NCI-H128 (cell line): ENCODE data around the gene PRADC1.

Experiments
- DNase-seq: peaks from one replicate; lab custom pipeline; 2025; ENCODE audit not compliant: unreplicated experiment; lab: John Stamatoyannopoulos, UW

Gene PRADC1

DNA sequence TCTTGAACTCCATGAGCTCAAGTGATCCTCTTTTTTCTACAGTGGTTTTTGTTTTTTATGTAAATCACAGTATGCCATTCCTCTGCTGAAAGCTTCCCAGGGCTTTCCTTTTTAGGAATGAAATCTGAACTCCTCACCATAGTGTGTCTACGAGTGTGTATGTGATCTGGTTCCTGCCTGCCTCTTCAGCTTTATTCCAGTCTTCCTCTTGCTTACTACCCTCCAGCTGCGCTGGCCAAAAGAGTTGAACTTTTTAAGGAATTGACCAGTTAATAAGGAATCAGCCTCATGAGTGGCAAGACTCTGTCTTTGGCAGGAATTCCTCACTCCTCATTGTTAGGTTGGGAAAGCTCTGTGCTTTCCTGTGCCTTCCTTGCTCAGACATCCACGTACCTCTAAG is 5.1 kb upstream of the PRADC1 start:
- no peak for DNase-seq

DNA sequence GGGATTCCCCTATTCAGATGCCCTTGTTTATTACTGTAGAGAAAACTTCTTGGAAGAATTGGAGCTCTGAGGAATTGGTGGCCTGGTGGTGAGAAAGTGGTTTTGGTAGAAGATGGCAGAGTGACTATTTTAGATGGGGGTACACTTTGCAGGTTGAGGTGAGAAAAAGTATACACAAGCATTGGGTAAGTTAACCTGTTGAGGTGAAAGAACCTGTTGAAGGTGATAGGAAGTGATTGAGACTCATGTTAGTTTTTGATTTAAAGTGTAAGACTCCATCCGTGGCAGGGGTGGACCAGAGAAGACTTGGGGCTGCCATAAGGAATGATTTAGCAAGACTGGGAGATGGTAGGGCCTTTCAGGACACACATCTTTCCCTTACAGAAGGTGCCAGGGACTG is 4.1 kb upstream of the PRADC1 start:
- no peak for DNase-seq

DNA sequence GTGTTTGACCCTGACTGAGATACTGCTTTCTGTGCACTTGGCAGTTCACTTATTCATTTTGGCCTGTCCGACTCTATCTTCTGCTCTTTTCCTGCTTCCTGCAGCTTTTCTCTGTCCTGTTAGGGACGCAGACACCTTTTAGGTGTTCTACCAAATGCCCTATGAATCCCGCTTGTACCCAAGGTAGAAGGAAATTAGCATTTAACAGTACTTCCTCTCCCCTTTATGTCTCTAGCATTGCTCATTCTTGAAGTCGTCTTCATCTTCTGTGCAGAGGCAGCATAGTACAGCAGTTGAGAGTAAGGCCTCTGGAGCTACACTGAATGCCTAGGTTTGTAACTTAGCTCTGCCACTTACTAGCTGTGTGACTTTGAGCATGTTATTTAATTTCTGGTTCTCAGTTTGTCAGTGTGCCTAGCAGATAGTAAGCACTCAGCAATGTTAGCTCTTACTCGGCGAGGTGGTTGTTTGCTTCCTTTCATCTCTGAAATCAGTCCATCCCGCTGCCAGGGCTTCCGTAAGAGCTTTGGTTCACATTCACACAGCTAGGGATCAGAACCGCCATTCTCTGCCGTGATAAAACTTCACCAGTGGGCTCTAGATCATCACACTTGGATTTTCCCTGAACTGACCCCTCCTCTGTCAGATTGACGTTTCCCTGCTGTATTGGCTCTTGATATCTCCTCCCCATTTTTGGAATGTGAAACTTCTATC is 2.4 kb upstream of the PRADC1 start:
- no peak for DNase-seq

DNA sequence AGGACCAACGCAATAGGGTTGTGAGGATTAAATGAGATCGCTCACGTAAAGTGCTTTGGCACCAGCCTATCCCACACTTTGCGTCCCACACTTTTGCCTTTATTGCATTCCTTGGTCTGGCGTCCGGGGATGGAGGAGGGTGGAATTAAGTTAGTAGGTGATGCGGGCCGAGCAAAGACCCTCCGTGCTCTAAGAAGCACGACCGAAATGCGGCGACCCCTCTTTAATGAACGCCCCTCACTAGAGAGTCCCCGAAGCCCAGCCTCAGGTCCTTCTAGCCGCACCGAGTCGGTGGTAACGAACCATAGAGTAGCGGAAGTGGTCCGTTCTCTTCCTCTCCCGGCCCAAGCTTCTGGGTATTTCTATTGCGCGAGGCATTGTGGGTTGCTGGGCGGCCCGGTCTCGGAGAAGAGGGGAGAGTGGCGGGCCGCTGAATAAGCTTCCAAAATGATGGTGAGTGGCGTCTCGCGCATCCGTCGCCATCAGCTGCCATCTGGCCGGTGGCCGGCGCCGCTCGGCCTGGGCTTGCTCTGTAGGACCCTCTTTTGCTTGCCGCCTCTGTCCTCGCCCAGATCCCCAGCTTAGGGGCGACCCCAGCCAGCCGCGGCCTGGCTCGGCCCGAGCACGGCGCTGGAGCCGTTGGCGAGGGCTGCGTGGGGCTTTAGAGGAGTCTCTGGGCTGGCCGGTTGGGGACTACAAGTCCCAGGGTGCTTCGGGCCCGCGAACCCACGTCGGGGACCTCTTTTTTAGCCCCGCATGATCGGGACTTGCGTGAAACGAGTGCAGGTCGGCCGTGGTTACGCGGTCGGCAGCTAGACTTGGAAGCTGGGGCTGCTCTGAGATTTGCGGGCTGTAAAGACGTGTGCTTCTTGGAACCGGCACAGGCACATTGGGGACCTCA is 1.1 kb upstream of the PRADC1 start, which contains the start of gene CCT7:
Gene CCT7, plus strand, starts transcription at position 377 of the 901 bp plus-strand sequence. Its CDS starts 71 bp downstream, at position 448.
- DNase-seq: peak; percentile 86

DNA sequence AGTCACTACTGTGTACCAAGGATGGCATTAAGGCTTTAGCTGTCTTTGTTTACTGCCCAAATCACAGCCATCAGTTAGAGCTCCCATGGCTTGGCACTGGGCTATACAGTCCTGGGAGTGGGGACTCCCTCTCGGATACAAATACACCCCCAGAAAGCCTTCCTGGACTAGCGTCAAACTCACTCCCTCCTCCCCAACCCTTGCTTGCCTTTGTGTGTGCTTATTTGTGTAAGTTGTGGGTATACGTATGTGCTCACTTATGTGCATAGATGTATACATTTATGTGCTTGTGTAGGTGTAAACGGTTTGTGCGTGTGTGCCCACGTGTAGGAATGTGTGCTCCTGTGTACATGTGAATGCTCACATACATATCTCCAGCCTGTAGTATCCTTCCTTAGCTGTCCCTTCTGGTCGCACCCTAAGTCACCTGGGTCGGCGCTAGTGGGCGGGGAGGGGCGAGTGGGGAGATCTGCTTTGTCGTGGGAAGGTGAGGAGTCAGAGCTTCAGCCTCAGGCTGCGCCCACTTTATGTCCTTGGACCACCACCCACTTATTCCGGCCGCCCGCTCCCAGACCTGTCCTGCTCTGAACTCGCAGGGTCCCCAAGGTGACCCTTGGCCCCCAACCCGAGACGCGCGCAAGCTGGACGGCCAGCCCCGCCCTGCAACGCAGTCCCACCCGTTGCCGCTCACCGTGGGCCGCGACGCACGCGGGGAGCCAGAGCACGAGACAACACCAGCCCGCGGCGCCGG is 461 bp downstream of the PRADC1 start:
- no peak for DNase-seq

DNA sequence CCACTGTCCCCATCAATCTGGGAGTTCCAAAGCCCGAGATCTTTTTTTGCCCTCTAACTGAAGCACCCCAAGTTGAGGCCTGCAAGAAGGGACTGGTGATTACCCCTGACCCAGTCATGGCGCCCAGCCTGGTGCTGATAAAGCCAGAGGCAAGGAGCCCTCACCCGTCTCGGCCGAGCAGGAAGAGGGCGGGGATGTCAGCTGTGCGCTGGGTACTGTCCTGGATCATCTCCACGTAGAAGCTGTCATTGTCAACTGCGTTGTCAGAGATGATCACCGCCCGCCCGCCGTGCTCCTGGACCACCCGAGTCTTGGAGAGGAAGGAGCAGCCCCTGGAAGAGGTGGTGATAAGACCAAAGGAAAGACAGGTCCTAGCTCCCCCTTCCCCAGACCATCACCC is 4.4 kb downstream of the PRADC1 start:
- DNase-seq: no peak

DNA sequence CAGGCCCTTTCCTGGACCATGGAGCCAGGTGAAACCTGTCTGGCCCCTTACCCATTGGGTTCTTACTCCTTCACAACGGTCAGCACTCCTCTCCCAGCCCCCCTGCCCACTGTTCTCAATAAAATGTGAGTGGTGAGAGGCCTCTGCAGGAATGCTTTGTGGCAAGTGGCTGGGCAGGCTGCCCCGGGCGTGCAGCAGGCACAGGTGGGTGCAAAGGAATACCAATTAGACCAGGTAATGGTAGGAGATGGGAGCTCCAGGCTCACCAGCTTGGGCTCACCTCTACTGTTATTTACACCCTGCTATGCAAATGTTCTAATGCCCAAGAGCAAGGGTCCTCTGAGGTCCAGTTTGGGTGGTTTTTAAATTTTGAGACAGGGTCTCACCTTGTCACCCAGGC is 6.0 kb downstream of the PRADC1 start:
- no peak for DNase-seq

DNA sequence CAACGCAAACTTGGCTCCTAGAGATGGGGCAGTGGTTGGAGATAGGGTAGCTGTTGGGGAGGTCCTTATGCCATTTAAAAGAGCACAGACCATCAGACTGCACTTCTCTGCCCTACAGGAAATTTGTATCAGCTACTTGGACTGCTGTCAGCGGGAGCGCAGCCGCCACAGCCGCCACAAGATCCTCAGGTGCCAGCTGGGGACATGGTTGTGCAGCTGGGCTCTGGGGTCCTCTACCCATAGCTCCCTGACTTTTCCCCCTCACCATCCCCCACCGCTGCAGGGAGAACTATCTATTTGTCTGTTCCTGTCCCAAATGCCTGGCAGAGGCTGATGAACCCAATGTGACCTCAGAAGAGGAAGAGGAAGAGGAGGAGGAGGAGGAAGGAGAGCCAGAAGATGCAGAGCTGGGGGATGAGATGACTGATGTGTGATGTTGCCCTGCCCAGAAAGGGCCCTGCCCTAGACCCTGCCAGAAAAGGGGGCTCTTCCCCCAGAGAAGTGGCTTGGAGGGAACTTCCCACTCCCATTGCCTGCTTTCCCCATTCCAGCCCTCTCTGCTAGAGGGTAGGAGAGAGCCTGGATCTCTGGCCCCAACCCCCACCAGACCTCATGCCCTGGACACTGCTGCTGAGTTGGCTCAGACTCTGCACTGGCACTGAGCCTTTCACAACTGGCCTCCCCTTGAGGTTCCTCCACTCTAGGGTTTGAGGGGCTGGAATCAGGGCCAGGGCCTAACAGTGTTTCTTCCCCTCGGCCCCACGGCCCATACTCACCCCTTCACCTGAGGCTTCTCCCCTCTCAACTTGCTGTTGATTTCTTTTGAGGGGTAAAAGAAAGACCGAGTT is 7.3 kb downstream of the PRADC1 start:
- DNase-seq: no peak

DNA sequence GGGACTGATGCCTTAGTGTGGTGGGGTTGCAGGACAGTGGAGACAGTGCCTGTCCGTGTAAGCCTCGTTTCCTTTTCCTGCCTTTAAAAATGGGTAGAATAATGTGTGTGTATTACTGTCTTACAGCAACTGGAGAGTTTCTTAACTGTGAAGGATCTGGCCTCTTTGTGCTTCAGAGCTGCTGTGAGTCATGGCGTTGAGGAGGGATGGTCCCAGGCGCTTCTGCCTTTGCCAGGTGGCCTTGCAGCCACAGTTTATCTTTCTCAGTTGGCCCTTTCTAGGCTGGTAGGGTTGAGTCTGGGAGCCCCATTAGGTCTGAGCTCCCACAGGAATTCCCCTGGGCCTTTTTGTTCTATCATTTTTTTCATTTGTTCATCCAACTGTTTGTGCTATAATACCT is 9.2 kb downstream of the PRADC1 start:
- DNase-seq: no peak

DNA sequence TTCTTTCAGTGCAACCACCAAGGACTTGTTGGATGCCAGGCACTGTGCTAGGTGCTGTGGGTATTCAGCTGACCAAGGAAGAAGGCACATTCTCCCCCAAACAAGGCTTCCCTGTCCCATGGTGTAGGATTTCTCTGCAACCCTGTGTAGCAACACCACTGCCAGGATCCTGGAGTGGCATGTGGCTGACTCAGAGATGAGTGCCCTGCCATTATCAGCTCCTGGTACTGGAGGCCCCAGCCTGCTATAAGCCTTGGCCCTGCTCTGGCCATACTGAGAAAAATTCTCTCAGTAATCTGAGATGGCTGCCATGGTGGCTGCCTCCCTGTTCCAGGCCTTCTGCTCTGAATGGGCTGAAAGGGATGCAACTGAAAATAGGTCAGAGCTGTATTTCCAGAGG is 14.7 kb downstream of the PRADC1 start:
- DNase-seq: no peak

DNA sequence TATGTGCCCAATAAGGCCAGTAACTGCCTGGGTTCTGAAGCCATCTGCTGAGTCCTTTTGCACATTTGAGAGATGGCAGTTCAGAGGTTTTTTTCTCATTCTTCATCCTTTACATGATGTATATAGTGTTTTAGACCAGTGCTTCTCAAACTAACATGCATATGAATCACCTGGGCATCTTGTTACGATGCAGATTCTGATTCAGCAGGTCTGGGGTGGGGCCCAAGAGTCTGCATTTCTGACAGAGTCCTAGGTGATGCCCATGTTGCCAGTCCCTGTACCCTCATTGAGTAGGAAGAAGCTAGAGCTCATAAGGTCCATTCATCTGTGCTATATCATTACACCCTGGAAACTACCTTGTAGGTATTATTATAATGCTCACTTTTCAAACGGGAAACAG is 15.2 kb downstream of the PRADC1 start:
- no peak for DNase-seq

DNA sequence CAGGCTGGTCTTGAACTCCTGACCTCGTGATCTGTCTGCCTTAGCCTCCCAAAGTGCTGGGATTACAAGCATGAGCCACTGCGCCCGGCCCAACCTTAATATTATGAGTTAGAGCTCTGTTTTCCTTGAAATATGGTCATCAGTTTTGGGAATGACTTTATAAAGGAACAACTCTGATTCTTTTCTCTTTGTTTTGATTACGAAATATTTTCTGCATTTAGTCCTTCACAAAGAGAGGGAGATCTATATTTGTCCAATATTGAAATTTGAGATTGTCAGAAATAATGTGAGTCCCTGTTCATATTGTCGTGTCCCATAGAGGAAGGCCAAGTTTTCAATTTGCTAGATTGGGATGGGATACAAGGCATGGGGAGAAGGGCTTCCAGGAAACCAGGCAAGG is 15.9 kb downstream of the PRADC1 start:
- no peak for DNase-seq

DNA sequence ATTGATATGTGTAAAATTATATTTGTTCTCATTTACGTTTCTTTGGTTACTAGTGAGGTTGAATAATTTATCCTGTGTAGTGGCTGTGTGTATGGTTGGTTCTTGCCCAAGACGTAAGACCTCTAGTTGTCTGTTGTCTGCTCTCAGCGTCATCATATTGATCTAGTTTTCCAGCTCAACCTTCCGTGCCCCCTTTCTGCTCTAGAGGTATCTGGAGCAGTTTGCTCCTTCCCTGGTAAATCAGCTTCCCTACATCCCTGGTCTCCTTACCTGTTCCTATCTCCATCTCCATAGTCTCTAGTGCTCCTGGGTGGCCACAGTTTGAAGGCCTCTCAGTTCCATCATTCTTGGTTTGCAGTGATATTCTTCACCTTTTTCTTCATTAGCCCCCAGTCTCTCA is 17.8 kb downstream of the PRADC1 start:
- DNase-seq: no peak

DNA sequence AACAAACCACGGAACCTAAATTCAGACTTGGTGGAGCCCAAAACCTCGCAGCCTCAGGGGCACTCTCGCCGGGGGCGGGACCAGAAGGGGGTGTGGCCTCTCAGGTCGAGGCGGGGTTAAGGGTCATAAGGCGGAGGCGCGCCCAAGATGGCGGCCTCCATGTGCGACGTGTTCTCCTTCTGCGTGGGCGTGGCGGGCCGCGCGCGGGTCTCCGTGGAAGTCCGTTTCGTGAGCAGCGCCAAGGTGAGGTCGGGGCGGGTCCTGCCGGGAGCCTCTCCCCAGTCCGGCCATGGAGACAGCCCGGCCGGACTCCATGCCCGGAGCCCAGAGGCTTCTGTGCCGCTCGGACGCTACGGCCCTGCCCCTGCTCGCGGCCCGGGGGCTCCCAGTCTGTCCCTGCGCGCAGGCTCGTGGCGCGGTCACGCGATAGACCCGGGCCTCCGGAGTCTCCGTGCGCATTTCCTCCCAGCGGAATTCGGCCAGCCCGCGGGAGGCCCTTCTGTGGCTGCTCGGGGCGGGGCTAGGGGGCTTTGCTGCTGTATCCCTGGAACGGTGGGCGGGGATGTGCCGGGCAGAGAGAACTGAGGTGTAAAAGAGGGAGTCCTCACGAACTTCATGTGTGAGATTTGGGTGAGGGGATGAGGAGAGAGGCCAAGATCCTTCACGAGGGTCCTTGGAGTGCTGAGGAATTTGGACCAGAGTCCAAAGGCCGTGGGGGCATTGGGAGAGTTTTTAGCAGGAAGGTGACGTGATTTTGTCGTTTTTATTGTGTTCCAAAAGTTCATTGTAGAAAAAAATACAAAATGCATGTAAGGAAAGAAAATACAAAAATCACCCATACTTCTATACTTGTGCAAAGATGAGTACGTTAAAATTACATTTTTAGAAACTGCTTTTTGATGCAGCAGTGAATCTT is 18.7 kb downstream of the PRADC1 start, which contains the start of gene SMYD5:
Gene SMYD5, plus strand, starts transcription at position 126 of the 916 bp plus-strand sequence. Its CDS starts 22 bp downstream, at position 148.
- peak; percentile 53 for DNase-seq

DNA sequence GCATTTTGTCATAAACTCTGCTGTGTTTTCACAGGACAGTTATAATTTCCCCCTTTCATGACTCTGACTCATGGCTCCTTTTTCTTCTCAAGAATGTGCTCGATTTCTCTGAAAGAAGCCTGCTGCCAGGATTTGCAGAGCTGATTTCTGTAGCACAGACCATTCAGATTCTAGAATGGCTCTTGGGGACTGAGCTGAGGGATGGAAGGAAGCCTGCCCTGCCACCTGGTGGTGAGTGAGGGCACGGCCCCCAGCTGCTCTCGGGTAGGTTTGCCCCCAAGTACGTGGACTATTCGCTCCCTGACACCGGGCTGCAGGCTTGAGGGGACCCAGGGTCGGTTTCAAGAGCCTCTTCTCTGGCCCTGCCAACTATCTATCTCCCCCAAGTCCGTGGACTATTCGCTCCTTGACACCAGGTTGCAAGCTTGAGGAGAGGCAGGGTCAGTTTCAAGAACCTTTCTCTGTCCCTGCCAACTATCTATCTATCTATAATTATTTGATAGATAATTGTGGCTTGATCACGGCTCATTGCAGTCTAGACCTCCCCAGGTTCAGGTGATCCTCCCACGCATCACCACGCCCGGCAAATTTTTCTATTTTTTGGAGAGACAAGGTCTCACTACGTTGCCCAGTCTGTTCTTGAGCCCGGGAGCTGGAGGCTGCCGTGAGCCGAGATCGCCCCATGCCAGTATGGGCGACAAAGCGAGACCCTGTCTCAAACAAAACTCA is 20.4 kb downstream of the PRADC1 start:
- peak; percentile 18 for DNase-seq

DNA sequence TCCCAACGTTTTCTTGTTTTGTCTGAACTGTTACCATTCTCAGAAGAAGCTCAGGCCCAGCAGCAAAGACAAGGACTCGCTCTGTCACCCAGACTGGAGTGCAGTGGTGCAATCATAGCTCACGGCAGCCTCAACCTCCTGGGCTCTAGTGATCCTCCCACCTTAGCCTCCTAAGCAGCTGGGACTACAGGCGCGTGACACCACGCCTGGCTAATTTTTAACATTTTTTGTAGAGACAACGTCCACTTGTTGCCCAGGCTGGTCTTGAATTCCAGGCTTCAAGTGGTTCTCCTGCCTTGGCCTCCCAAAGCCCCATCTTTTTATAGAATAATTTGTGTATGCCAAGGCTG is 21.0 kb downstream of the PRADC1 start:
- DNase-seq: no peak

DNA sequence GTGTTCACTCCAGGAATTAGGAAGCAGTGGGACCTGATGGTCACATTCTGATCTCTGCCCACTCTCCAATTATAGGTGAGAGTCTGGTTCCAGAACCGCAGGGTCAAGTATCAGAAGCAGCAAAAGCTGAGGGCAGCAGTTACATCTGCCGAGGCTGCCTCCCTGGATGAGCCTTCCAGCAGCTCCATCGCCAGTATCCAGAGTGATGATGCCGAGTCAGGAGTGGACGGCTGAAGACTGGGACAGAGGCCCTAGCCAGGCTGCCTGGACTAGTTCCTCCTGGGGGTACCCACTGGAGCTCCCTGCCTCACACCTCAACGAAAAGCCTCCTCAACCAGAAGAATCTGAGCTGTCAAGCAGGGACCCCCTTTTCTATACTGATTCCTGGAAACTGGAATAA is 22.3 kb downstream of the PRADC1 start:
- DNase-seq: no peak

DNA sequence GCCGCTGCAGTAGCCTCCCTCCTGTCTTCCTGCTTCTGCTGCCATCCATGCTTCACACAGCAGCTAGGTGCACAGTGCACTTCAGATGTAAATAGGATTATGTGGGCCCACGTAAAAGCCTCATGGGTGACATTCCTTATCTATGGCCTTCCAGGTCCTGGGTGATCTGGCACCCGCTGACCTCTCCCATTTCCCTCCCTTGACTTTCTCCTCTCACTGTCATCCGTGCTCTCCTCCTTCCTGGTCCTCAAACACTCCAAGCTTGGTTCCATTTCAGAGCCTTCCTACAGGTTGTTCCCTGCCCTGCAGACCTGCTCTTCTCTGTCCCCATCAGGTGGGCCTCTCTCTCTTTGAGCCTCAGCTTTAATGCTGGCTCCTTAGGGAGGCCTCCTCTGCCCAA is 23.0 kb downstream of the PRADC1 start:
- DNase-seq: no peak

DNA sequence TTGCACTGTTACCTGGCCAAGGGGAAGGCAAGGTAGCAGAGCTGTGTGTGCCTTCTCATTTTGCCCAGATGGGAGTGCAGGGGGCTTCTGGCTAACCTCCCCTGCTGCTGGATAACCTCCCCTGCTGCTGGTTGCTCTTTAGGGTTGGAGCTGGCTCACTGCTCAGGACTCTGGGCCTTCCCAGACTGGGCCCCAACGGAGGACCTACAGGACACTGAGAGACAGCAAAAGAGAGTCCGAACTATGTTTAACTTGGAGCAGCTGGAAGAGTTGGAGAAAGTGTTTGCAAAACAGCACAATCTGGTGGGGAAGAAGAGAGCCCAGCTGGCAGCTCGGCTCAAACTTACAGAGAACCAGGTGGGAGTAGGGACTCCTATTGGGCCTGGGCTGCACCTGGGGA is 24.8 kb downstream of the PRADC1 start:
- no peak for DNase-seq
